Activated CD8-positive, alpha-beta memory T cell treated with anti-CD3 and anti-CD28 coated beads, Interleukin-2, amount 50 U/mL, for 4 hours (primary cell): ENCODE data around the gene CARD8.

Experiments used
- DNase-seq: peaks from one replicate; pipeline ENCODE4 v3.0.0-alpha.2; 2020

CARD8 gene

GRCh38 chr19:48203794-48204628 lies 51.7 kb downstream of the CARD8 start:
- DNase-seq: peak; percentile 85

- no peak for DNase-seq
These were observed 52.4 kb downstream of the CARD8 start for GRCh38 chr19:48203222-48203793.

DNA sequence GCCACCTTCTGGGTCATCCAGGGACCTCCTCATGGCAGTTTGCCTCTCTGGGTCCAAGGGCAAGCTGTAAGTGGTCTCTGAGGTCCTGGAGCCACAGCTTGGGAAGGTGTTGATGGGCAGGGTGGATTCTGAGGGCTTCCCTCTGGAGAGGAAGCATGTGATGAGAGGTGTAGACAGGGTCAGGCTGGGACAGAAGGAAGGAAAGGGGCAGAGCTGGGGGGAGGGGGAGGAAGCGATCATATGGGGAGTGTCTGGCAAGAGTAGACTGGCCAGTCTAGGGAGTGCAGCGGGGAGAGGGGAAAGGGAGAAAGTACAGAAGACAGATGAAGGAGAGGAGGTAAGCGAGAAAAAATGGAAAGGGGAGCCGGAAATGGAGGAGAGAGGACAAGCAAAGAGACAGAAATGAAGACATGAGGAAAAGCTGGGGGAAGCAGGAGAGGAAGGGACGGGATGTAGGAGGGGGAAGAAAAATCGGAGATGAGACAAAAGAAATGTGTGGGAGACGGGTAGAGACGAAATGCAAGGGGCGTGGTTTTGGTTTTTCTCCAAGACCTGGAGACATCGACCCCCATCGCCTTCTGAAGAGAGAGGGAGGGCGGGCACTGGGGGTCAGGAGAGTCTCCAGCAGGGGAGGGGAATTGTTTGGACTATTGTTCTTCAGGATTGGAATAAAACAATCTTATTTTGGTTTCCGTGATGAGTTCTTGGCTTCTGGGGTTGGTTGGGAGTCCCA lies 58.6 kb downstream of the CARD8 start:
- no peak for DNase-seq

DNA sequence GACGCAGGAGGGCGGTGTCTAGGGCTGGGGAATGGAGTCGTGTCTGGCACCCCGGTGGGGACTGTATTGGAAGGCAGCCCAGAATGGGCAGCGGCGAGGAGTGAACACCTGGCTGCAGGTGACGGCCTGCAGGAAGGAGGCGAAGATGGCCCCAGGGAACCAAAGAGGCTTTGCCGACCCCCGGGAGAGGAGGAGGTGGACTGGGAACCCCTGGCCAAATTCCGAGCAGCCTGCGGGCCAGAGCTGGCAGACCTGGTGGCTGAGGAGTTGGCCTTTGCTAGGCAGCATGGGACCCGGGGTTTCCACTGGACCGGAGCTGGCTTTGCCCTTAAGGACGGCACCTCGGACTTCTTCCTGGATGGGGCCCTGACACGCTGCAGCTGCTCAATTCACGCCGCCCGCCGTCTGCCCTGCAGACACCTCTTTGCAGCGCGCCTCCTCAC lies 59.4 kb downstream of the CARD8 start:
- no peak for DNase-seq

- no peak for DNase-seq
These were observed 60.6 kb downstream of the CARD8 start for GRCh38 chr19:48194844-48195830.

DNA sequence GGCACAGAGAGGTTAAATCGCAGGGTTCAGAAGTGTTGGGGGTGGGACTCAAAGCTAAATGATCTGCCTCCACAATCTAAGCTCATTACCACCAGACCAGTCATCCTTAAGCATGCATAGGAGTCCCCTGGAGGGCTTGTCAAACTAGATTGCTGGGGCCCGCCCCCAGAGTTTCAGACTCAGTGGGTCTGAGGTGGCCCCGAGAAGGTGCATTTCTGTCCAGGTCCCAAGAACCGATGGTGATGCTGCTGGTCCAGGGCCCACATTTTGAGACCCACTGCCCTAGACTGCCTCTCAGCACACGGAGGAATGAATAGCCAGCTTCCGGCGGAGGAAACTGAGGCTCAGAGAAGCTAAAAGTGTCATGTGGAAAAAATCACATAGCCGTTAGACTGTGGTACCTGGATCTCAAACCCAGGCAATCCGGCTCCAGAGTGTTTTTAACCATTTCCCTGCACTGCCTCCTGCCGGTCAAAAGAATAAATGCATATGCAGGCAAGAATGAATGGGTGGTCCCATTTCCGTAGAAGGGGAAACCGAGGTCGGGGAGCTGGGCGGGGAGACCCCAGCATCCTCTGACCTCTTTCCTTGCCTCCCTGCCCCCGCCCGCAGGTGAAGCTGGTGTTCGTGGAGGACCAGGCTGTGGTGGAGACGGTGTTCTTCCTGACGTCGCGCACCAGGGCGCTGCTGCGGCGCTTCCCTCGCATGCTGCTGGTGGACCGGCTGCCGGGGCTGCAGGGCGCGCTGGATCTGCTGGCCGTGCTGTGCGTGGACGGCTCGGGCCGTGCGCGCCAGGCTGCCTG lies 61.5 kb downstream of the CARD8 start:
- peak; percentile 35 for DNase-seq

DNA sequence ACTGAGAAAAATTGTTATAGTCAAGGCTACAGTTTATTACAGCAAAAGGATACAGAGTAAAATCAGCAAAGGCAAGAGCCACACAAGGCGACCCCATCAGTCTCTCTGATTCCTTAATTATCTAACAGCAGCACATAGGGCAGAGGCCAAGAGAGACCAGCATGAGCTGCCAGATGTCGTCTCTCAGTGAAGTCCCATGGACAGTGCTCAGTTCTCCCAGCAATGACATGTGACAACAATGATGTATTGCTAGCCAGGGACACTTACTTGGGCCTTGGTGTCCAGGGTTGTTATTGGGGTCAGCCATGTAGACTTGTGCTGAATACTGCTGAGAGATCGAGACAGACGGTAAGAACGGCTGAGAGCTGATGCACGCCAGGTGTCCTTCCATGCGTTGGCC lies 63.0 kb downstream of the CARD8 start:
- DNase-seq: no peak

DNA sequence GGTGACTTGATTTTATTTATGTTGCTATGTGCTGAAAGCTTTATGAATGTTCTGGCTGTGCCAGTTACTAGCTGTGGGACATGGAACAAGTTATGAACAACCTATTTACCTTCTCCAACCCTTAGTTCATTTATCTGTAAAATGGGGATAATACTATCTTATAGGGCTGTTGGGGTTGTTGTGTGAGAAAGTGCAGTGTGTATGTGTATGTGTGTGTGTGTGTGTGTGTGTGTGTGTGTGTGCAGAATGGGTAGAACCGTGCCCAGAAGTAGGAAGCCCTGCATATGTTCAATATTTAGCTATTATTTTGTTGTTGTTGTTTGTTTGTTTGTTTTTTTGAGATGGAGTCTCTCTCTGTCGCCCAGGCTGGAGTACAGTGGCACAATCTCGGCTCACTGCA lies 64.8 kb downstream of the CARD8 start:
- DNase-seq: no peak

DNA sequence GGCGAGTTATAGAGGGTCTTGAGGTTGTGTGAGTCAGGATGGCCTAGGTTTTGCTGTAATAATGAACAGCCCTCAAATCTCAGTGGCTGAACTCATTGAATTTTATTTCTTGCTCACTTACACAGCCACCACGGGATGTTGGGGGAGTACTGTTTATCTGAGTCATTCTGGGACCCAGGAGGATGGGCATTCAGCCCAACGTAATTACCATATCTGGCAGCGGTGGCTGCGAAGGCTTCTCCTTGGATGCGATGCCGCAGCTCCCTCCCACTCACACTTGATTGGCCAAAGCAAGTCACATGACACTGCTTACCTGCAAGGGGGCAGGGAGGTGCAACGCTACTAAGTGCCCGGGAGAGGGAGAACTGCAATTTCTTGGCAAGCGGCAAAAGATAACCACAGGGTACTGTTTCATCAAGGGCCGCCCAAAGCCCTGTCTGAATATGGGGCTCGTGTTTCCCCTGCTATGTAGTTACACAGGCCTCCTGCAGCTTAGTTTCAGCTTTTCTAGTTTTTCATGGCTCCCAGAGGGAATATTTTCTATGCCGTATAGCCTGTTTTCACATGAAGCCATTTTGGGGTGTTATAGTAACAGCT lies 65.3 kb downstream of the CARD8 start:
- peak; percentile 67 for DNase-seq

- DNase-seq: no peak
These were observed 69.1 kb downstream of the CARD8 start for GRCh38 chr19:48186541-48186991.

DNA sequence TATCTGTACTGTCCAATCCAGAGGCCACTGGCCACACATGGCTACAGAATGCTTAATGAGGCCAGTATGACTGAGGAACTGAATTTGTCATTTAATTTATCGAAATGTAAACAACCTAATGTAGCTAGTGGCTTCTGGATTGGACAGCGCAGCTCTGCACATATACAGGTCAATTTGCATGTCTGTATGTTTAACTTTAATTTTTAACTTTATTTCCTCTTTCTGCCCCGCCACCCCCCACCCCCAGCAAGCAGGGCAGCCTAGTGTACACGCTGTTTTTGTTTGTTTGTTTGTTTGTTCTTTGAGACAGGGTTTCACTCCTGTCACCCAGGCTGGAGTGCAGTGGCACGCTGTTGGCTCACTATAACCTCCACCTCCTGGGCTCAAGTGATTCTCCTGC lies 69.7 kb downstream of the CARD8 start:
- DNase-seq: no peak

- DNase-seq: no peak
These were observed 72.4 kb downstream of the CARD8 start for GRCh38 chr19:48183356-48183755.

GRCh38 chr19:48182434-48182833 lies 73.3 kb downstream of the CARD8 start:
- no peak for DNase-seq

DNA sequence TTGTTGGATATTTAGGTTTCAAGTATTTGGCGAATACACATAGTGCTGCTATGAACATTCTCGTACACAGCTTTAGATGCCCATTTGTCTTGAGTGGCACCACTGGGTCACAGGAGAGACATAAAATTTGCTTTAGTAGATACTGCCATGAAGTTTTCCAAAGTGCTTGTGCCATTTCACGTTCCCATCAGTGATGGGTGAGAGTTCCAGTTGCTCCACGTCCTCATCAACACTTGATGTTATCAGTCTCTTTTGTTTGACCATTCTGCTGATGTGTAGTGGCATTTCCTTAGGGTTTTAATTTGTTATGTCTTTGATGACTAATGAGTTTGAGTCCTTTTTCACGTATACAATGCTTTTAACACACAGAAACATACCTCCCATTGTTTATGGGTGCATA lies 74.2 kb downstream of the CARD8 start:
- no peak for DNase-seq

DNA sequence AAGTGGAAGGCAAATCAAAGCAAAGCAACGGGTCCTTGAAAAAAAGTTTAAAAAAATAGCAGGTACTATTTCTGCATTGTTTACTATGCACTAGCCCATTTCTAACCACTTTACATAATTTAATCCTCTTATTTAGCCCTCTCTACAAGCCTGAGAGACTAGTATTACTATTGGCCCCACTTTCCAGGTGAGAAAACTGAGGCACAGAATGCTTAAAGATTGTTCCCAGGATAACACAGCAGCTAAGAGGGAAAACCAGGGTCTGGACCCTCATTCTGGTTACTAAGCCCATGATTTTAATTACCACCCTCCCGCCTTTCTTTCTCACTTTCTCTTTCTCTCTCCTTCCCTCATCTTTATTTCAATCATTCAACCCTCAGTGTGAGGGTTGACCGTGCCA lies 79.5 kb downstream of the CARD8 start:
- no peak for DNase-seq

- no peak for DNase-seq
These were observed 80.1 kb downstream of the CARD8 start for GRCh38 chr19:48175578-48175977.

DNA sequence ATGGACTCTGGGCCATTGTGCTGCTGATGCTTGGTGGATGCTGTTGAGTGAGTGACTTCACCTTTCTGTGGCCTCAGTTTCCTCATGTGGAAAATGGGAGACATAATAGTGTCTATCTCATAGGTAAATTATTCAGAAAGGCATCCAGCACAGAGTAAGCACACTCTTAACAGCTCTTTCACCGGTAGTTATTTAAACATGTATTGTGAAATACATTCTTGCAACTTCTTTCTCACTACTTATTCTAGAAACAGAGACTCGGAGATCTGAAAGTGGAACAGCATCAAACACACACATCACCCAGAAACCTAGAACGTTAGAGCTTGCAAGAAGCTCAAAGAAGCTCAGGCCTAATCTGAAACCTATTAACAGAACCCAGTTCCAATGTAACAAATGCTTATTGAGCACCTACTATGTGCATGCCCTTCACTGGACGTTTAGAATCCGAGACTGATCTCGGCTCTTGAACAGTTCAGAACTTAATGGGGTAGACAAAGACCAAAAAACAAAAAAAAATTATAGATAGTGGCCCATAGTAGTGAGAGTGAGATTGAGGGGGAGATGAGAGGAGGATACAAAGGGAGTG lies 81.2 kb downstream of the CARD8 start:
- DNase-seq: no peak

- no peak for DNase-seq
These were observed 84.0 kb downstream of the CARD8 start for GRCh38 chr19:48171710-48172109.

DNA sequence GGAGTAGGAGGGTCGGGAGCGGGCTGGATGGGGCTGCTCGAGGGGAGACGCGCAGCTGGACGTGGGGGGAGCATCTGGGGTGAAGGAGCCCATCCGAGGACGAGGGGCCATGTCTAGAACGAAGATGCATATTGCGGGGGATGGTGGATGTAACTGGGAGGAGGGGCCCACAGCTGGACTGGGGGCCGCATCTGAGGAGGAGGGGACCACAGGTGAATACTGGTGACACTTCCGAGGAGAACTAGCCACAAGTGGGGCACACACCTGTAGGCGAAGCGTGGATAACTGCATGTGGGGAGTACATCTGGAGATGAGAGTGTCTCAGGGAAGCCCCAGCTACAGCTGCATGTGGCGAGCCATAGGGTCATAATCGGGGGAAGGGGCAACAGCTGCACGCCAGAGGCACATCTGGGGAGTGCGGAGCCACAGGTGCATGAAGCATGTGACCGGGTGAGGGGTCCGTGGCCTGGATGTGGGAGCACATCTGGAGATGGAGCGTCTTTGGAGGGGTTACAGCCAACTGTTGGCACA lies 84.8 kb downstream of the CARD8 start:
- no peak for DNase-seq

GRCh38 chr19:48169939-48170803 lies 85.5 kb downstream of the CARD8 start, which contains the start of the genes LIG1 and ZSWIM9:
LIG1 (minus strand) TSS chr19:48170344; CDS start chr19:48165566, 4,778 bp downstream.
ZSWIM9 (plus strand) TSS chr19:48170680; CDS start chr19:48171803, 1,123 bp downstream.
- peak; percentile 90 for DNase-seq
